ENCODE measurements around the gene COL15A1. TPM values are rescaled to one million over a fixed set of nuclear protein-coding genes. Genes with fewer than 3 reads are reported as not detected.

COL15A1 gene
- total and polyA plus RNA-seq, 2 of the 8 experiments (the other 6 are each of a cell fraction or from before 2014, with no cell fraction given) = 0.12 to 0.15 TPM

- H3K79me2 ChIP-seq (ENCODE audit: control insufficient read depth in 1 of 2, insufficient read depth in 2 of 2, low read length in 2 of 2) = no peaks in the 10 kb centered on the region
- H2BK120ac ChIP-seq (replicated peaks; ENCODE audit: low read depth, low read length) = no peak overlapping the region
- H3K23me2 ChIP-seq (ENCODE audit: low read depth, low read length) = no peaks in the 10 kb centered on the region
- peaks cover 0 to 6% (median 3%) of the 10 kb centered on the region in 4 experiments; a peak in 4 of 7 replicates for H3K4me1 ChIP-seq (replicated peaks in 1 of 4; ENCODE audit: control insufficient read depth in 3 of 4, insufficient read depth in 4 of 4, low read length in 3 of 4)
- ChIA-PET CTCF (ENCODE audit: partially characterized antibody) (interaction anchor here (0.8 to 2.1 kb wide), 6 partner anchors 14 to 217 kb away, joined by 3 to 7 read pairs (median 3); no protein-coding TSS in a partner anchor), POLR2A (ENCODE audit: partially characterized antibody) (interaction anchor here (1.7 kb wide), 1 partner anchor 11 kb away, joined by 4 read pairs; no protein-coding TSS in a partner anchor)
- H3K56ac ChIP-seq (replicated peaks; ENCODE audit: insufficient read length, low read depth, low read length) = no peak overlapping the region
- H3K27ac ChIP-seq (ENCODE audit: low read depth, low read length) = no peak overlapping the region
- no peaks in the 10 kb centered on the region for H3K36me3 ChIP-seq (ENCODE audit: control insufficient read depth in 2 of 4, insufficient read depth in 4 of 4, low read length in 3 of 4)
- no peaks in the 10 kb centered on the region for H3K27me3 ChIP-seq (replicated peaks in 1 of 4; ENCODE audit: control insufficient read depth in 3 of 4, extremely low read depth in 1 of 4, insufficient read depth in 3 of 4, low read length in 3 of 4)
- H4K20me1 ChIP-seq (replicated peaks in 1 of 2; ENCODE audit: control insufficient read depth in 1 of 2, insufficient read depth in 2 of 2, low read length in 2 of 2) = no peaks in the 10 kb centered on the region
- no peak overlapping the region for H2BK5ac ChIP-seq (ENCODE audit: low read depth, low read length)
- no peak overlapping the region for H2AK5ac ChIP-seq (ENCODE audit: low read depth, low read length)
- H2BK12ac ChIP-seq (ENCODE audit: low read depth, low read length) = no peak overlapping the region
- H2BK20ac ChIP-seq (ENCODE audit: low read length) = 0 out of 2 replicates have a peak overlapping the region, but pooled peaks have one; percentile 40
- DNase-seq (ENCODE audit: low read depth in 1 of 2, low spot score in 2 of 2) (no peak), FAIRE-seq (no peak)
- H3K23ac ChIP-seq (ENCODE audit: insufficient read length) = no peak overlapping the region
- H4K5ac ChIP-seq (ENCODE audit: insufficient read length, low read depth, low read length) = no peak overlapping the region
- no peak overlapping the region; a peak in 1 of 7 replicates for H3K9ac ChIP-seq (replicated peaks in 1 of 4; ENCODE audit: extremely low read depth in 1 of 4, low read depth in 3 of 4, low read length in 3 of 4)
- no peak overlapping the region for H3K4me3 ChIP-seq (ENCODE audit: extremely low read depth in 1 of 4, insufficient read depth in 2 of 4, low read depth in 3 of 4, low read length in 4 of 4)
- 83% methylated on average over 5 of the region's 5 CpGs; no CpG with 5 or more reads in 1 of the 2 experiments for WGBS, 2 experiments (ENCODE audit: extremely low coverage in 1 of 2, insufficient coverage in 1 of 2, insufficient read length in 1 of 2, insufficient replicate concordance in 2 of 2, low coverage in 1 of 2, low lambda C conversion rate in 2 of 2, missing lambda C conversion rate in 1 of 2)
- no peak overlapping the region for H3K18ac ChIP-seq (ENCODE audit: extremely low read depth, low read length)
- no peaks in the 10 kb centered on the region for H3K79me1 ChIP-seq (ENCODE audit: low read depth, low read length)
- no peak overlapping the region for H4K91ac ChIP-seq (replicated peaks; ENCODE audit: insufficient read length, low read length)
- H4K8ac ChIP-seq (ENCODE audit: extremely low read depth, insufficient read depth, low read length) = no peak overlapping the region
- H2AFZ ChIP-seq (ENCODE audit: low read length) = no peak overlapping the region
- H3K9me3 ChIP-seq (ENCODE audit: insufficient read depth in 2 of 2, low read depth in 1 of 2, low read length in 1 of 2) = no peaks in the 10 kb centered on the region
- H3K14ac ChIP-seq (ENCODE audit: insufficient read length) = no peak overlapping the region
- no peak overlapping the region for H2BK15ac ChIP-seq (ENCODE audit: low read length)
- H3K4me2 ChIP-seq (ENCODE audit: insufficient read depth in 1 of 2, low read depth in 2 of 2, low read length in 2 of 2) = no peak overlapping the region
- no peak overlapping the region for H3K4ac ChIP-seq (replicated peaks; ENCODE audit: insufficient read length, low read depth, low read length)
- TF ChIP-seq TAF1 (IDR thresholded peaks at IDR 0.05; ENCODE audit: low read depth, low read length) (no peak), ATF2 (IDR thresholded peaks at IDR 0.05; ENCODE audit: low read length) (no peak), ATF3 (IDR thresholded peaks at IDR 0.05; ENCODE audit: insufficient read depth, low read depth, low read length) (no peak), RAD21 (IDR thresholded peaks at IDR 0.05 in 1 of 2, conservative IDR thresholded peaks at IDR 0.05 in 1 of 2; ENCODE audit: low read depth in 2 of 2, low read length in 2 of 2) (no peak), JUN (IDR thresholded peaks at IDR 0.05; ENCODE audit: low read depth, low read length) (no peak), TEAD4 (IDR thresholded peaks at IDR 0.05; ENCODE audit: low read depth, low read length) (no peak), ZNF274 (IDR thresholded peaks at IDR 0.05; ENCODE audit: borderline replicate concordance, extremely low read depth, low read length) (no peak), SUZ12 (IDR thresholded peaks at IDR 0.05; ENCODE audit: low read length) (no peak), KDM5A (IDR thresholded peaks at IDR 0.05; ENCODE audit: low read length) (no peak), NANOG (IDR thresholded peaks at IDR 0.05; ENCODE audit: insufficient read depth, low read depth, low read length, poor library complexity, severe bottlenecking) (no peak)
These were observed 20.1 kb upstream of the COL15A1 start for GRCh38 chr9:98923451-98924123.

All from H1 (cell line).